ENCODE data around the gene ZBTB43.
"Not testable (repeated sequence)": the region's sequence is repeated elsewhere in the genome, so short reads cannot be mapped to it uniquely, and the experiment has no call there.

Gene ZBTB43

GRCh38 chr9:126804696-126805553 lies at the start of gene ZBTB43:
Gene ZBTB43 (plus strand): TSS chr9:126805040. CDS start chr9:126832510, 27,470 bp downstream.
- DNase-seq = peak; percentile 94

GRCh38 chr9:126755317-126755875 lies 49.4 kb upstream of the ZBTB43 start:
- DNase-seq = no peak

- DNase-seq = no peak
These were observed 48.6 kb upstream of the ZBTB43 start for GRCh38 chr9:126756238-126756637.

GRCh38 chr9:126756876-126757415 lies 47.9 kb upstream of the ZBTB43 start:
- peak; percentile 92 for DNase-seq

GRCh38 chr9:126758916-126759585 lies 45.8 kb upstream of the ZBTB43 start:
- no peak for DNase-seq

GRCh38 chr9:126761274-126761673 lies 43.6 kb upstream of the ZBTB43 start:
- DNase-seq = no peak

GRCh38 chr9:126763130-126763764 lies 41.6 kb upstream of the ZBTB43 start:
- DNase-seq = no peak

- no peak for DNase-seq
These were observed 31.7 kb upstream of the ZBTB43 start for GRCh38 chr9:126773004-126773607.

GRCh38 chr9:126775926-126776325 lies 28.9 kb upstream of the ZBTB43 start:
- DNase-seq = no peak

- DNase-seq = no peak
These were observed 27.1 kb upstream of the ZBTB43 start for GRCh38 chr9:126777733-126778132.

- no peak for DNase-seq
These were observed 26.7 kb upstream of the ZBTB43 start for GRCh38 chr9:126778141-126778540.

GRCh38 chr9:126778696-126779095 lies 26.1 kb upstream of the ZBTB43 start:
- not testable (repeated sequence) for DNase-seq

- peak; percentile 67 for DNase-seq
These were observed 23.4 kb upstream of the ZBTB43 start for GRCh38 chr9:126781186-126782052.

GRCh38 chr9:126782053-126782388 lies 22.8 kb upstream of the ZBTB43 start:
- no peak for DNase-seq

- DNase-seq = no peak
These were observed 20.9 kb upstream of the ZBTB43 start for GRCh38 chr9:126783949-126784348.

- no peak for DNase-seq
These were observed 20.4 kb upstream of the ZBTB43 start for GRCh38 chr9:126784401-126784800.

- not testable (repeated sequence) for DNase-seq
These were observed 20.0 kb upstream of the ZBTB43 start for GRCh38 chr9:126784841-126785240.

- DNase-seq = no peak
These were observed 16.8 kb upstream of the ZBTB43 start for GRCh38 chr9:126788046-126788445.

GRCh38 chr9:126788634-126789349 lies 16.0 kb upstream of the ZBTB43 start:
- no peak for DNase-seq

GRCh38 chr9:126790561-126790960 lies 14.3 kb upstream of the ZBTB43 start:
- DNase-seq = no peak
